ENCODE measurements around the gene MAIP1.
A peak's percentile ranks its signal among the peaks of the same experiment; 100 is the strongest.

Gene MAIP1

DNA sequence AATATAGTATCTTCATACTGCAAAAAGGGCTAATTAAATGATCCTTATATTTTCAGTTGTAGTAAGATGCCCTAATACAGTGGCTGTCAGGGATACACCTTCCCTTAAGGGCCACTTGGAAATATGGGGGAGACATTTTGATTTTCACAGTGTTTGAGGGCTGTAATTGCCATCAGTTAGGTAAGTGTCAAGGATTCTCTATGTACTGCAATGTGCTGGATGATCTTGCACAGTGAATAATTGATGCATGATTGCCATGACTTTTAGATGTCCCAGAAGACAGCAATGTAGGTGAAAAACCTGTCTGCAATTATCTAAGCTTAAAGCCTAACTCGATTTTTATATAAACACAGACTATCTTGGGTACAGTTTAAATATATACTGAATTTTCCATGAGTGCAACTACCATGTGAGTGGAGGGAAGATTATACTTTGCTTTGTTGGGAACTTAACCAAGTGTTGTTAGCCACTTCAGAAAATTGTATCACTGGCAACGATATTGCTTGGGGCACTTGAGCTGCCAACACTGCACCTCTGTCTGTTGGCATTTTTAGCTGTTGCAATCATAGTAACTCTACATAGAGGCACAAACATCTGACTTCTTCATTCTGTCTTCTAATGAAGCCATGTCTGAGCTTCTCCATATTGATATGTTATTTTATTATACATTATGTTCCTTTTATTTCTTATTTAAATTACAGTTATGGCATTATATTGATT, 45.2 kb downstream of the MAIP1 start:
- Histone ChIP-seq H3K27ac (no peak overlapping the region), H3K9ac (no peak overlapping the region), H3K4me3 (no peak overlapping the region), H3K4me1 (peaks cover 6 to 20% (median 15%) of the 10 kb centered on the region in 10 experiments; a peak in 17 of 20 replicates), H3K4me2 (no peak overlapping the region), H4K20me1 (no peaks in the 10 kb centered on the region), H3K27me3 (no peaks in the 10 kb centered on the region), H3K36me3 (no peaks in the 10 kb centered on the region), H3K9me3 (replicated peaks in 1 of 11) (peaks cover 12 to 41% (median 16%) of the 10 kb centered on the region in 11 experiments; a peak in 21 of 22 replicates)
- no peak for TF ChIP-seq Cebpa-rat (IDR thresholded peaks at IDR 0.05)

DNA sequence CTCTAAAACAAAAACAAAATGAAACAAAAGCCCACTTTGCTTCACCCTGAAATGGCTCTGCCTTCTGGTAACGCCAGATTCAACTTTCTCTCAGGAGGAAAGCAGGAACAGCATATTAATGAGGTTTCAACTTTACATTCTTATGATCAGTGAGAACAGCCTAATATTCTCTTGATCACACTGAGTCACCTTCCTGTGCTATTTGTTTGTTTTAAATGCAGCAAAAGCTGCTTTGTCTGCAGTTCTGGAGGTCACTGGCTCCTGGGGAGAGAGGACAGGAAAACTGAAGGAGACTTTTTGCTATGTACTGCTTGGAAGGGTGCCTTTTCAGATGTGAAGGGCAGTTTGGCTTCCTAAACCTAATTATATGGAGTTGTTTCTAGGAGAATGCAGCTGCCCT, 48.1 kb downstream of the MAIP1 start:
- H3K4me1 ChIP-seq, result peaks cover 0 to 8% (median 0%) of the 10 kb centered on the region in 10 experiments; a peak in 3 of 20 replicates
- no peak overlapping the region for H3K27ac ChIP-seq
- no peaks in the 10 kb centered on the region for H3K36me3 ChIP-seq
- H3K9me3 ChIP-seq (replicated peaks in 1 of 11), result peaks cover 15 to 32% (median 21%) of the 10 kb centered on the region in 11 experiments; a peak in 21 of 22 replicates
- no peak overlapping the region for H3K4me3 ChIP-seq
- peak overlapping the region in 2 of 11 experiments; percentile 44 to 47; a peak in 4 of 22 replicates for H3K4me2 ChIP-seq
- H3K27me3 ChIP-seq, result no peaks in the 10 kb centered on the region
- TF ChIP-seq Cebpa-rat (IDR thresholded peaks at IDR 0.05), result no peak
- H4K20me1 ChIP-seq, result no peaks in the 10 kb centered on the region
- H3K9ac ChIP-seq, result no peak overlapping the region

DNA sequence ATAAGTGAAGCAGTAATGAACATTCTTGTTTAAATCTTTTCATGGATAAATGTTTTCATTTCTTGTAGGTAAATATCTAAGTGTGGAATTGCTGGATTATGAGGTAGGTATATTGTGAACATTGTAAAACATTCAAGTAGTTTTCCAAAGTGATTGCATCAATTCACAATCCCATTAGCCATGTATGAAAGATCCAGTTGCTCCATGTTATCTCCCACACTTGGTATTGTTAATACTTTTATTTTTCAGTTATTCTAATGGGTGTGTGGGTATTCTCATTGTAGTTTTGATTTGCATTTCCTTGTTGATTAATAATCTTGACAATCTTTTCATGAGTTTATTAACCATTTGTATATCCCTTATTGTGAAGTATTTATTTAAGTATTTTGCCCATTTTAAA, 50.3 kb downstream of the MAIP1 start:
- peaks cover 12 to 22% (median 15%) of the 10 kb centered on the region in 11 experiments; a peak in 19 of 22 replicates for H3K9me3 ChIP-seq (replicated peaks in 1 of 11)
- H3K9ac ChIP-seq, result no peak overlapping the region
- no peaks in the 10 kb centered on the region for H3K36me3 ChIP-seq
- no peak for TF ChIP-seq Cebpa-rat (IDR thresholded peaks at IDR 0.05)
- H3K27ac ChIP-seq, result no peak overlapping the region
- no peak overlapping the region for H3K4me2 ChIP-seq
- no peaks in the 10 kb centered on the region for H4K20me1 ChIP-seq
- no peak overlapping the region for H3K4me3 ChIP-seq
- peaks cover 0 to 8% (median 0%) of the 10 kb centered on the region in 10 experiments; a peak in 3 of 20 replicates for H3K4me1 ChIP-seq
- H3K27me3 ChIP-seq, result no peaks in the 10 kb centered on the region

- Histone ChIP-seq H3K9ac (no peak overlapping the region), H3K36me3 (no peaks in the 10 kb centered on the region), H4K20me1 (no peaks in the 10 kb centered on the region), H3K4me3 (no peak overlapping the region), H3K4me2 (no peak overlapping the region), H3K27me3 (no peaks in the 10 kb centered on the region), H3K27ac (no peak overlapping the region), H3K9me3 (replicated peaks in 1 of 11) (peaks cover 12 to 27% (median 18%) of the 10 kb centered on the region in 11 experiments; a peak in 21 of 22 replicates), H3K4me1 (peaks cover 0 to 8% (median 0%) of the 10 kb centered on the region in 10 experiments; a peak in 3 of 20 replicates)
- no peak for TF ChIP-seq Cebpa-rat (IDR thresholded peaks at IDR 0.05)
Measured at GRCh38 chr2:200007306-200007705, 51.9 kb downstream of the MAIP1 start.

DNA sequence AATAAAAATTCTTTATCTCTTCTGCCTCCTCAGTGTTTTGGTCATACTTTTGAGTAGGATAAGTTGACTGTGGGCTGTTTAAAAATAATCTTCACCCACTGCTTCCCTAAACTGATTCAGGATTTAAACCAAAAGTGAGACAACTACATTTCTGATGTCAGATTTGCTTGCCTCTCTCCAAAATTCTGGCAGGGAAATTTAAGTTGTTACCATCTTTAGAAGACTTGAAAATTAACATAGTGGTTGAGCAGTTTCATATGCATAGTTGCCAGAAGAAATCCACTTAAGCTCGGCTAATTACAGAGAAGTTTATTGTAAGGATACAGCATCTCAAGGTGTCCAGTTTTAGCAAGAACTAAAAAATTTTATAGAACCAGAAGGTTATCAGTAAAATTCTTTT, 57.0 kb downstream of the MAIP1 start:
- H3K27me3 ChIP-seq, result no peaks in the 10 kb centered on the region
- no peaks in the 10 kb centered on the region for H4K20me1 ChIP-seq
- peaks cover 0 to 5% (median 2%) of the 10 kb centered on the region in 10 experiments; a peak in 11 of 20 replicates for H3K4me1 ChIP-seq

More for the DNA sequence above, 57.0 kb downstream of the MAIP1 start:
- no peak for TF ChIP-seq Cebpa-rat (IDR thresholded peaks at IDR 0.05)
- H3K9me3 ChIP-seq (replicated peaks in 1 of 11), result peaks cover 16 to 33% (median 20%) of the 10 kb centered on the region in 11 experiments
- no peak overlapping the region for H3K4me2 ChIP-seq
- H3K27ac ChIP-seq, result no peak overlapping the region
- no peaks in the 10 kb centered on the region for H3K36me3 ChIP-seq
- no peak overlapping the region for H3K9ac ChIP-seq
- H3K4me3 ChIP-seq, result no peak overlapping the region

Measured in BLaER1 treated with 17β-estradiol and CSF1 and Interleukin-3, amounts not matched to agents 10 nM and 100 nM (cell line).